ENCODE measurements around the gene CPNE9.

Gene CPNE9

GRCh38 chr3:9686703-9687102 is 16.9 kb upstream of the CPNE9 start:
- TF ChIP-seq CSDC2 (CRISPR knock-in tag; IDR thresholded peaks at IDR 0.05) = no peak
- TF ChIP-seq ZC3H10 (CRISPR knock-in tag; IDR thresholded peaks at IDR 0.05) = no peak
- no peak for TF ChIP-seq ZFP3 (CRISPR knock-in tag; IDR thresholded peaks at IDR 0.05)
- no peak for TF ChIP-seq ZFP30 (CRISPR knock-in tag; IDR thresholded peaks at IDR 0.05)
- TF ChIP-seq PPARA (CRISPR knock-in tag; IDR thresholded peaks at IDR 0.05; ENCODE audit: borderline replicate concordance) = no peak
- TF ChIP-seq PATZ1 (CRISPR knock-in tag; IDR thresholded peaks at IDR 0.05; ENCODE audit: borderline replicate concordance) = no peak
- no peak for TF ChIP-seq ZNF565 (CRISPR knock-in tag; conservative IDR thresholded peaks at IDR 0.05; ENCODE audit: low read depth)
- TF ChIP-seq GLIS3 (CRISPR knock-in tag; IDR thresholded peaks at IDR 0.05) = no peak
- no peak for TF ChIP-seq ZNF70 (CRISPR knock-in tag; IDR thresholded peaks at IDR 0.05)
- TF ChIP-seq OSR1 (CRISPR knock-in tag; IDR thresholded peaks at IDR 0.05) = no peak
- TF ChIP-seq ESRRG (CRISPR knock-in tag; IDR thresholded peaks at IDR 0.05) = no peak
- no peak for TF ChIP-seq ISL1 (CRISPR knock-in tag; IDR thresholded peaks at IDR 0.05)
- no peak for TF ChIP-seq CSRNP3 (CRISPR knock-in tag; IDR thresholded peaks at IDR 0.05)
- no peak for ATAC-seq

GRCh38 chr3:9687514-9687913 is 16.1 kb upstream of the CPNE9 start:
- ATAC-seq = no peak
- TF ChIP-seq TOX (CRISPR knock-in tag; IDR thresholded peaks at IDR 0.05; ENCODE audit: borderline replicate concordance) = no peak

GRCh38 chr3:9688961-9689360 is 14.7 kb upstream of the CPNE9 start:
- TF ChIP-seq TCF4 (CRISPR knock-in tag; IDR thresholded peaks at IDR 0.05; ENCODE audit: borderline replicate concordance) (no peak), TSHZ2 (CRISPR knock-in tag; IDR thresholded peaks at IDR 0.05) (no peak), CSRNP3 (CRISPR knock-in tag; IDR thresholded peaks at IDR 0.05) (no peak), TOX (CRISPR knock-in tag; IDR thresholded peaks at IDR 0.05; ENCODE audit: borderline replicate concordance) (no peak), POU6F1 (CRISPR knock-in tag; IDR thresholded peaks at IDR 0.05; ENCODE audit: borderline replicate concordance, low read depth) (no peak), ESRRG (CRISPR knock-in tag; IDR thresholded peaks at IDR 0.05) (no peak), BACH2 (CRISPR knock-in tag; IDR thresholded peaks at IDR 0.05; ENCODE audit: borderline replicate concordance) (no peak), OSR1 (CRISPR knock-in tag; IDR thresholded peaks at IDR 0.05) (no peak), GLIS3 (CRISPR knock-in tag; IDR thresholded peaks at IDR 0.05) (no peak), PATZ1 (CRISPR knock-in tag; IDR thresholded peaks at IDR 0.05; ENCODE audit: borderline replicate concordance) (no peak), ARNTL (CRISPR knock-in tag; IDR thresholded peaks at IDR 0.05; ENCODE audit: borderline replicate concordance, low read depth) (no peak), ZNF8 (CRISPR knock-in tag; IDR thresholded peaks at IDR 0.05) (no peak), ZFP30 (CRISPR knock-in tag; IDR thresholded peaks at IDR 0.05) (no peak), ZNF565 (CRISPR knock-in tag; conservative IDR thresholded peaks at IDR 0.05; ENCODE audit: low read depth) (no peak), ZC3H10 (CRISPR knock-in tag; IDR thresholded peaks at IDR 0.05) (no peak), PPARA (CRISPR knock-in tag; IDR thresholded peaks at IDR 0.05; ENCODE audit: borderline replicate concordance) (no peak)
- no peak for ATAC-seq

Measured in SK-N-SH treated with all-trans-retinoic acid at 6 μM for 48 hours (cell line).